HG03039 (cell line): ENCODE results near the gene PM20D1.
"Not testable (repeated sequence)": the region's sequence is repeated elsewhere in the genome, so short reads cannot be mapped to it uniquely, and the experiment has no call there.

Source experiments
- ATAC-seq: cut with Tn5 transposase; IDR thresholded peaks from one replicate; pipeline ENCODE4 v1.9.1; 2021; ENCODE audit warnings: mild to moderate bottlenecking, moderate library complexity; ENCODE audit not compliant: unreplicated experiment

PM20D1 gene

DNA sequence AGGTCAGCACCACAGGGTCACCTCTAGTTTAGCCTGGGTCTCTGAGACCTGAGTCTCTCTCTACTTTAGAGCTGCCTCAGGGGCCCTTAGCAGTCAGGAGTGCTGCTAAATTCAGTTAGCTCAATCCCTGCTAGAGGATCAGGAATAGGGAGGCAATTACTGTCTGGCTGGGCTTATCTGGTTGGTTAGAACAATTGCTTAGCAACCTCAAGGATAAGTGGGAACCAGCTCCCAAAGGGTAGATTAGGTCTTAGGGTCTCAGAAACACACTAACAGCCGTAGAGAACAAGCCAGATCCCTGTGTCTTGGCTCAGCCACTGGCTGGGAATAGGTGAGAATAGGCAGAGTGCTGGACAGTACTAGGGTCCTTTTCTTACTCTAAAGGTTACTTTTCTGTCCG is 7.7 kb downstream of the PM20D1 start:
- ATAC-seq: no peak

DNA sequence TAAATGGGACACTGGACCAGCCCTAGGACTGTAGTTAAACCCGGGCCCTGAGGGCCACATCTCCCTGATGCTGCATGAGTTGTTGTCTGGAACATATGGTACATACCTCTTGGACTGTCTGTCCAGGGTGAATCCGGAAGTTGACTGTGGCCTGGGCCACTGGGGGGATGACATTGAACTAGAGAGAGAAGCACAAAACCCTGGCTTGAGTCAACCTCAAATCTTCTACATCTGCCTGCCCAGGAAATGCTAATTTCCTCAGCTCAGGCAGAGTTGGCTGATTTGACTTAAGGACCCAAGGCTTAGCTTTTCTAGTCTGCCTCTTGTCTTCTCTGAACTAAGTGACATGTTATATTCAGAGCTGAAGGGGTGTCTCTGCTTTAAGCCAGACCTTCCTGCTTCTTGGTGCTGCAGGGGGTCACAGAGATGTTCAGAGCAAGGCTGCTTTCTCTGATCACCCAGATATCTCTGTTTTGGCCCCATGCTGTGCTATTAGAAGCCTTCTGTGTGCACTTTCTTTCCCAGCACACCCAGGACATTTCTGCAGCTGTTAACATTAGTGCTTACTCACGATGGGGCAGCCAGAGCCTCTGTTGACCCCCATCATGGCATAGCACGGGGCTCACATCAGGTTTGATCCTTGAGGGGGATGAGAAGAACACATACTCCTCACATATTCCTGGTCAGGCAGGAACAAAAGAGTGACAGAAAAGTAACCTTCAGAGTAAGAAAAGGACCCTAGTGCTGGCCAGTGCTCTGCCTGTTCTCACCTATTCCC is 9.6 kb downstream of the PM20D1 start:
- no peak for ATAC-seq

DNA sequence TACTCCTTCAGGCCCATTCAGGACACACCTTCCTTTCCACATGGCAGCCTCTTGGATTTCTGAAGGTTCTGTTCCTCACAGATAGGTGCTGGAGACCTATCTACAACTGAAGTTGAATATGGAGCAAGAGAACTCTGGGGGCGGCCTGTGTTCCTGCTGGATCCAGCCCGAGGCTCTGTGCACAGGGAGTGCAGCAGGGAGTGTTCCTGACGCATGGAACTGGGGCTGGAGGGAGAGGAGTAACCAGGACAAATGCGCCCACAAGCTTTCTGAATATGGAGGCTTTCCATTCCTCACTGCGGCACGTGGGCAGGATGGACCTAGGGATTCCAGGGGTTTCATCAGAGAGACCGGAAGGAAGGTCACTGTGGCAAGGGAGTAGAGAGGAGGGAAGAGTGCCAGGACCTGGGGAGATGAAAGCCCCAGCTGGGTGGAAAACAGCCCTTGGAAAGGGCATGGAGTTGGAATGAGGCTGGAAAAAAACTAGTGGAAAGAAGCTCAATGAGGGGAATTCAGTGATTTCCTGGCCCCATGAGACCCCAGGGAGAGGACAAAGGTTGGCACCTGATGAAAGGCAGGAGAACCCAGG is 12.5 kb downstream of the PM20D1 start:
- no peak for ATAC-seq

DNA sequence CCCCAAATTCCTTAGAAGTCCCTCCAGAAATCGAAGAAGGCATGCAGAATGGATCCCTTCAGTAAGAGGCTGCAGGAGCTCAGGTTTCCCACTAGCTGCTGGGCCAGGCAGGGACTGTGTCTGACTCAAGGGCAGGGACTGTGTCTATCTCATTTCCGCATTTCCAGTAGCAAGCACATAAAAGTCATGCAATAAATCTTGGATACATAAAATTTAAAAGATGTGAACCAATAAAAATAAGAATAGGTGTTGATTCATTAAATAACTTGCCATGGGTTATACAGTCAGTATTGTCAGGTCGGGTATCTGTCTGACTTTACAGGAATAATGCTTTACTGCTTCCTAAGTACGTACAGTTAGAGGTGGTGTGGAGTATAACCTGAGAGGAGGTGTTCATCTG is 15.2 kb downstream of the PM20D1 start:
- no peak for ATAC-seq

DNA sequence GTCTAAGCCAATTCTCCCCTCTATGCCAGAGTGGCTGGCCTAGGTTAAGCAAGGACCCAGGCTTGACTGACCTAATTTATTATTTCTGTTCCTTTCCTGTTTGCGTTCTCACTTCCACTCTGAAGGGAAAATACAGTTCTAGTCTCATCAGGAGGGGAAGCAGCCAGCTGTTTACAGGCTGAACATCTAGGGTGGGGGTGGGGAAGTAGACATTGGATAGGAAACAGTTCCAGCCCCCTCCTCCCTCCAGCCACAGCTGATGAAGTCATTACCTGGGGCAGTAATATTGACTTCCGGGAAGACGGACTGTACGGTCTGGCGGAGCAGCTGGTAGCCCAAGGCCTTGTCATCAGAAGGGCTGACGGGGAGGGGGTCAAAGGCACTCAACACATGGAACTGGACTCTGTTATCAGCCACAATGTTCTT is 17.6 kb downstream of the PM20D1 start:
- no peak for ATAC-seq

DNA sequence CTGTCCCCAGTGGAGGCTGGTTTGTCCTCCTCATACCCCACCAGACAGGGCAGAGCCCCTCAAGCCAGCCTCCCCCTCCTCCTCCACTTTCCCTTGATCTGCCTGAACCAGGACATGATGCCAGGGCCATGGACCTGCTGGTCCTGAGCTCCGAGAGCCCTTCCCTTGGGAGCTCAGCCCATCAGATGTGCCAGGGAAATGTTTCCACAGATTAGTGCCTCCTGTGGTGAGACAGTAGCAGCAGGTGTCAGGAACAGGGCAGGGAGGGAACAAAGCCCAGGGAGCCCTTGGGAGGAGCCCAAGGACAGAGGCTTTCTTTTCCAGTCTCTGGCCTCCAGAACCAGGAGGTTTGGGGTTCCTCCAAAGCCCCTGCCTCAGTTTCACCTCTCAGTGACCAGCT is 22.3 kb downstream of the PM20D1 start:
- ATAC-seq: no peak

DNA sequence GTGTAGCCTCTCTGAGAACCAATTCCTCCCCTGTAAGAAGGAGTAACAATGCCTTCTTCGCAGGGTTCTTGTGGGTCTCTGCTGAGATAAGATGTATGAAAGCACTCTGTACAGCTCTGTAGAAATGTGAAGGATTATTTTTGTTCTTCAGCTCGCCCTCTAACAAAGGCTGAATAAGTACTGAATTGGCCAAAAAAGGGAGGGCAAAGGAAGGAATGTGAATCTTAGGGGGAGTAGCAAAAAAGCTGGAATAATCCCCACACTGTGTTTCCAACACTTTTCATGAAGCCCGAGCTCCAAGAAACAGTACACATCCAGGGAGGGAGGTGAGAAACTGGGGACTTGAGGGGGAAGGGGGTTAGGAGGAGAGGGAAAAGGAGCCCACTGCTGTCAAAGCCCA is 22.9 kb downstream of the PM20D1 start:
- no peak for ATAC-seq

DNA sequence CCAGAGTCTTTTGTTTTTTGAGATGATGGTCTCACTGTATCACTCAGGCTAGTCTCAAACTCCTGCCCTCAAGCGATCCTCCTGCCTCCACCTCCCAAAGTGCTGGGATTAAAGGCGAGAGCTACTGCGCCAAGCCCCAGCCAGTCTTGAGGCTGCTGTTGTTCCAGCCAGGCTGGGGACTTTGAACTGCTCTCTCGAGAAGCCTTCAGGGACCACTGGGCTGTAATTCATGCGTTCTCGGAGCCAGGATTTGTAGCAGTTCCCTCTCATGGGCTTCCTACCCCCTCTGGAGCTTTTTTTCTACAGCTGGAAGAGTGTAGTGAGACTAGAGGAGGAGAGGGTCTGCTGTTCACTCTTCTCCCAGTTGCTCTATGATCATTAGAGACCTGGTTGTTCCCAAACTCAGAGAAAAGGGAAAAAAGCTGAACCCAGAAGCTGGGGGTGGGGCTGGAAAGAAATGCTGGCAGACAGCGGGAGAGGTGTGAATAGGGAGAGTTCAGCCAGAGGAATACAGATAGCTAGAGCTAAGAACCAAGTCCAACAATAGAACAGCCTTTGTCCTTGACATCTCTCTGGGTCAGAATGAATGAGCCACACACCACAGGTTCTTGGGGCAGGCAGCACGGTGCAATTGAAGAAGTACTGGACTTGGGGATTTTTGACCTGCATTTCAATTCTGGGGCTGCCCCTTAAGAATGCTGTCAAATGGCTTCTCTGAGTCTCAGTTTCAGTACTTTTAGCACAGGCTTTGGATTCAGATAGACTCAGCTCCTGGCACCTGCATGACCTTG is 23.7 kb downstream of the PM20D1 start:
- no peak for ATAC-seq

DNA sequence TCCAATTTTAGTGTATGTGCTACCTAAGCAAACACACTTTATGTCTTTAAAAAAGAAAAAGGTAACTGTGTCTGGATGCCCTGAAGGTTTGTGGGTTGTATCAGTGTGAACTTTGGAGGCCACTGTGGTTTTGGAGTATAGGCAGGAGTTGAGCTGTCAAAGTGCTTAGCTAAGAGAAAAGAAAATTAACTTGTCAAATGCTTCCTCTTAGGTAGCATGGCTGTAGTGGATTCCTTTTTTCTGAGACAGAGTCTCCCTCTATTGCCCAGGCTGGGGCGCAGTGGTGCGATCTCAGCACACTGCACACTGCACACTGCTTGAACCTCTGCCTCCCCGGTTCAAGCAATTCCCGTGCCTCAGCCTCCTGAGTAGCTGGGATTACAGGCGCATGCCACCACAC is 25.8 kb downstream of the PM20D1 start:
- no peak for ATAC-seq

DNA sequence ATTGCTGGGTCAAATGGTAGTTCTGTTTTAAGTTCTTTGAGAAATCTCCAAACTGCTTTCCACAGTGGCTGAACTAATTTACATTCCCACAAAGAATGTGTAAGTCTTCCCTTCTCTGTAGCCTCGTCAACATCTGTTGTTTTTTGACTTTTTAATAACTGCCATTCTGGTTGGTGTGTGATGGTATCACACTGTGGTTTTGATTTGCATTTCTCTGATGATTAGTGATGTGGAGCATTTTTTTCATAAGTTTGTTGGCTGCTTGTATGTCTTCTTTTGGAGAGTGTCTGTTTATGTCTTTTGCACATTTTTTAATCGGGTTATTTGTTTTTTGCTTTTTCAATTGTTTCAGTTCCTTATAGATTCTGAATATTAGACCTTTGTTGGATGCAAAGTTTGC is 26.7 kb downstream of the PM20D1 start:
- not testable (repeated sequence) for ATAC-seq

DNA sequence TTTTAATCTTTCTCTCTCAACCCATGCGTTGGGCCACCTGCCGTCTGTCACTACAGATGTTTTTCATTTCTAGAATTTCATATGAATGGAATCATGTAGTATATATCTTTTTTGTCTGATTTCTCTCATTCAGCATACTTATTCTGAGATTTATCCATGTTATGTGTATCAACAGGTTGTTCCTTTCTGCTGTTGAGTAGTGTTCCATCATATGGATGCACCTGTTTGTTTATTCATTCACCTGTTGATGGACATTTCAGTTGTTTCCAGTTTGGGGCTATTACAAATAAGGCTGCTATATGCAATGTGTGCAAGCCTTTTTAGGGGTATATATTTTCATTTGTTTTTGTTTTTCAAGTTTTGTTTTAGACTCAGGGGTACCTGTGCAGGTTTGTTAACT is 27.5 kb downstream of the PM20D1 start:
- no peak for ATAC-seq

DNA sequence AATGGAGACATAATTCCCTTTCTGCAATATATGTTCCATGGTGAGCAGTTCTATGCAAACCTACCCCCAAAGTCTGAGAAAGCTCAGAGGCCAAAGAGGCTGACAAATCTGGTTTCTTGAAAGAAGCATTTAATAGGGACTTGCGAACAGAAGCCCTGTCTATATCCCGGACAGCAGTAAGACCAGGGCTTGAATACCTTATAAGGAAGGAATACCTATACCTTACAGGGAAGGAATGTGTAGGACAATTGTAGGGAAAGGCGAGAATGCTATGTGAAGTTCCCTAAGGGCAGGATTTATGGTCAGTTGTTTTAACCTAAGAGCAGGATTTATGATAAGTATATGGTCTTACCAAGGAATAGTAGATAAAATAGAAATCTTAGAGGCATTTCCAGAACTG is 31.9 kb downstream of the PM20D1 start:
- no peak for ATAC-seq

DNA sequence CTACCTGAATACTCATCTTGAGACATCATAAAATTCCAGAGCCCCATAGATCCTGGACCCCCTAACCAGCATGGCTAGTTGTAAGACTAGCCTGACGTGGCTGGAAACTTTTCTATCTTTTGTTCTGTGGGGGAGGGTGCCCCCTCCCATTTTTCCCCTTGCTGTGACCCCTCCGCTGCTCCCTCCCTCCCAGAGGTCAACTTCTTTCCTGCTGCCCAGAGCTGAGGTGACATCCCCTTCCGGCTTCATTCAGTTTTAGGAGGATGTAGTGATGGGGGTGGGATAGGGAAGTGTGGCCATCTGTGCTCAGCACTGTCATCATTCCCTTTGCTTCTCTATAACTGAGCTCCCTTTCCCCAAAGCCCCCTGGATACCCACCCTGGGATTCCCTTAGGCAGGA is 32.6 kb downstream of the PM20D1 start:
- ATAC-seq: no peak

DNA sequence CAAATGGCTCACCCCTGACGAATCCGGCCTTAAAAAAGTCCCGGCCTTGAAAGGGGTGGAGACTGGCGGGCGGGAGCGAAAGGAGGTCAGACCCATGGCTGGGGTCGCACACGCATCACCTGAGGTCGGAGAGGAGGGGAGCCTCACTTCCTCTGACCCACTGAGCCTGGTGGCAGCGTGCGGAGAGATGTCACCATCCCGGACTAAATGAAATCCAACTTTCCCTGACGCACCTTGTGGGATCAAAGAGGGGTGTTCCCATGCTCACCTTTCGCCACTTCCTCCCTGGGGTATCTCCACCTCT is 36.2 kb downstream of the PM20D1 start:
- ATAC-seq: no peak

DNA sequence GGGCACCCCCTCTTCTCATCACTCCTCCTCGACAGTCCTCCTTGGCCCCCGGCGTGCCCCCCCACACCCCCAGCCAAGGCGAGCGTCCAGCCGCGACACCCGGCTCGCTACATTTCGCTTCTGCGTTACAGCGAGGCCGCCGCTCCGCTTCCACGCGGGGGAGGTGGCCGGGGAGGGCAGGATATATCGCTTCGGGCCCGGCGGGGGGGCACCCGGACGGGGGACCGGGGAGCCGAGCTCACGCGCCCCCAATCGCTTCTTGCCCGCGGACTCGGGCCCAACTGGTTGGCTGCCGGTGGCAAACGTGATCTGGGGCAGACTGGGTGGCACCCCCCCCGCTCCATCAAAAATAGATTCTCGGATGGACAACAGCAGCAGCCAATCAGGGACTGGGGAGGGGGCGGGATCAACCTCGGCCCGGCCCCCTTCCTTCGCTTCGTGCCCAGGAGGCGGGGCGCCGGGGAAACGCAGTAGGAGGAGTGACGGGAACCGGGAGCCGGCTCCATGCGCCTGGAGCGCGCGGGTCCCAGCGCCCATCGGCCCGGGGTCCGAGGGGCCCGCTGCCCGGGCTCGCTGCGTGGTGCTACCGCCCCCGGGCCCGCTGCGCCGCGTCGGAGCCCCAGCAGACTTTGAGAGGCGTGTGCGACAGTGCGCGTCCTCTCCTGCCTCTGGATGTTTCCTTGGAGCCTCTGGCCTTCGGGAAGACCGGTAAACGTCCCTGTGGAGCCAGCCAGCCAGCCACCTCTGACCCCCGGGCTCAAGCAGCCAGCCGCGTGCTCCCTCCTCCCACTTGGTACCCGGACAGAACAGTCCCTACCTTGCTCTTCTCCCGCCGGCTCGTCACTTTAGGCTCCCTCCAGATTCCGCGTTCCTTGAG is 36.8 kb downstream of the PM20D1 start, which contains the start of gene SLC41A1:
Gene SLC41A1 (minus strand): TSS at position 321 of the 877 bp plus-strand sequence. CDS start 2,757 bp downstream, outside the sequence.
- ATAC-seq: peak; percentile 69

DNA sequence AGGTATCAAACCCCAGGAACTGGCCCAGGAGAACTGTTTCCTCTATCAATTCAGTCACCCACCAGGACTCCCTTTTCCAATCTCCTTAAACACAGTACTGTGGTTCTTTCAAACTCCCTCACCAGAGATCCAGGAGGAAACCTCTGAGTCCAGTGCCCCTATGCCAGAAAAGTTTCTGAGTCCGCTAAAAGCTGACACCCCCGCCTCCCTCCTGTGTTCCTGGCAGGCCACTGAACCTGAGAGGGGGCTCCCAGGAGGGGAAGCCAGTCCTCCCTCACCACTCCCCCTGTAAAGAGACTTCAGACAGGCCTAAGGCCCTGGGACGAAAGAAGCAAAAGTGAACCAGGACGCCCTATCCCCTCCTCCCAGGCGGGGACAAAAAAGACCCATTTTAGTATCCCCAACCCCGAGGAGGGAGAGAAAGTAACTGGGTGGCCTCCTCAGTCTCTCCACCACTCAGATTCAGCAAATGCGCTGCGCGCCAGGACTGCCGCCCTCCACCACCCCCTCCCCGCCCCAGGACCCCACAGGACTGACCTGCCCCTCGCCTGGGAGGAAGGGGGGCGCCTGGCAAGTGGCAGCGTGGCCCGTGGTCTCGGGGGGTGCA is 37.6 kb downstream of the PM20D1 start:
- ATAC-seq: no peak

DNA sequence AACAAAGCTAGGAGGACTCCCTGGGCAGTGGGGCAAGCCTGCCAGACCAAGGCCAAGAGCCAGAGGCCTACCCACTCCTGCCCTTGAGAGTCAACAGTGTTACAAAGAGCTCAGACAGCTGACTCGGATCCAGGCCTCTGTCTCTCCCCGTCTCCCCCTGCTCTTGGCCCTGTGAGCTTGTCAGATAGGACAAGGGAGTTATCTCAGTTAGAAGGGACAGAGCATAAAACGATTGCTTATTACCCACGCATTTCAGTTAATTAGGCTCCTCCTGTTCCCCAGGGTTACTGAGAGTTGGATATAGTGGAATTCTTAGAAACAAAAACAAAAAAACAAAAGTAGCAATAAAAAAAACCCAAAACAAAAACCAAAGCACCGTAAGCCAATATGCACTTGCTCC is 38.3 kb downstream of the PM20D1 start:
- ATAC-seq: no peak

DNA sequence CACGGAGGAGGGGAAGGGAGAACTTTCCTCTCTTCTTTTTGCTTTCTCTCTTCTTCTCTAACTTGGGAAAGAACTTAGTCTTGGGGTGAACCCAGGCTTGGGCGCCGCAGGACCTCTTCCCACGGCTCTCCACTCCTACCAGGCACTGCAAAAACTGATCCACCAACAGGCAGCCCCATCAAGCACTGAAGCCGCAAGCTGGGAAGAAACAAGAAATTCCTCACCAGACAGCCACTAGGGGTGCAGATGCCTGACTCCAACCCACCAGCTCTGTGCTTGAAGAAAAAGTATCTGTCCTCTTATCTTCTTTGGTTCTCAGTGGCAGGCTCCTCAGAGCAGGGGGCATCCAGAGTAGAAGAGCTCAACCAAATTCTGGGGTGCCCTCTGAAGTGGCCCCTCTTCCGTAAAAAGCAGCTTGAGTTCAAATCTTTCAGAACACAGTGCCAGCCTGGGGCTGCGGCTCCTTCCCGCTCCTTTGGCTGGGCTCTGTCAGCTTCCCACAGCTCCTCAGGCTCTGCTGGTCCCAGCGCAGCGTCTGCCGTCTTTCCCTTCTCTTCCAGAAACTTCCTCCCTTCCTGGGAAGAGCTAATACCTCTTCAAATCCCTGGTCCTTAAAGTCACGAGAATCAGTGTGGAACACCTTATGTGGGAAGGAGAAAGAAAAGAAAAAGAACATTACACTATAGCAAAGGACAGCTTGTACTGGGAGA is 39.3 kb downstream of the PM20D1 start:
- ATAC-seq: no peak

DNA sequence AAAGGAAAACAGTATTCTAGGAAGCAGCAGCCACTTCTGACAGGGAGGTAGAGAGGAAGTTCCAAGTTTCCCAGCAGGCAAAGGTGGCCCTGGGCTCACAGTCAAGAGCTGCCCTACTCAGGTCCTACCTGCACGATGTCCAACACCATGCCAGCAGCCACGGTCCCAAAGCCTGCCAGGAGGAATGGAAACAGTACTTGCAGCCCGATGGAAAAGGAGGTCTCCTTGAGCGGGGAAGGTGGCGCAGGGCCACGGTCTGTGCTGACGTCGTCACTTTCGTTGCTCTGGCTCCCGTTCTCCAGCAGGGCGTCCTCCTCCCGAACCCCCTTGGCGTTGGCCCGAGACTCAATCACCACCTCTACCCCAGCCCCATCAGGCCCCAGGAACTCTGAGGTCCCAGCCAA is 40.0 kb downstream of the PM20D1 start:
- ATAC-seq: no peak

DNA sequence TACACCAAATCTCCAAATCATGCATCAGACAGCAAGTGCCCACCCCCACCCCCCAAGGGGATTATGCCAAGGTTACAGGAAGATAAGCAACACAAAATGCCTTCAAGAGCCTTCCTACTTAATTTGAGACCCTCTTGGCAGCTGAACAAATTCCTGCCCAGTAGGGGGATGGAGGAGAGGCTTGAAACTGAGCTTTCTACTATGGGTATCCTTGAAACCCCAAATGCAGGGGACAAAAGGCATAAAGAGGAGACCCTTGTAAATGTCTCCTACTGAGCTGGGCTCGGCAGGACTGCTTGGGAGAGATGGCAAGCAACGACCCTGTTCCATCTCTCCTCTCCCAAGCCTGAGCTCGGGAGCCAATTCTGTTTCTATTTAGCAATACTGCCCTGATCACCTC is 40.5 kb downstream of the PM20D1 start:
- ATAC-seq: no peak
